MCF 10A (cell line): ENCODE data around the gene ARHGAP4. TPM values are rescaled to one million over a fixed set of nuclear protein-coding genes. Genes with fewer than 3 reads are reported as not detected.

ENCODE experiments used
- BruUV-seq: library from RNA; stranded (reverse); fragments of 400-500 nt; replicated peaks from 2 replicates; lab custom pipeline; 2021; lab: Mats Ljungman, UMichigan
- CTCF ChIA-PET: fragments of 300-600 bp; sonication (Branson Sonifier 250); formaldehyde crosslinking; extraction: SDS; loops from one replicate; lab custom pipeline; 2021; ENCODE audit warnings: antibody characterized with exemption, inconsistent platforms; lab: Yijun Ruan, JAX
- POLR2A ChIA-PET: fragments of 300-600, 350-650 bp; sonication (Branson Sonifier 250); formaldehyde crosslinking; extraction: SDS; loops from one replicate; lab custom pipeline; 2020; ENCODE audit warnings: antibody characterized with exemption, inconsistent platforms; lab: Yijun Ruan, JAX
- DNase-seq: peaks from one replicate; pipeline ENCODE4 v3.0.0-alpha.2; 2018; ENCODE audit not compliant: unreplicated experiment
- H3K27ac Mint-ChIP-seq: one replicate; pipeline ENCODE4 v1.8.0; 2022; ENCODE audit warnings: mild to moderate bottlenecking, low read depth, mixed read lengths; ENCODE audit not compliant: unreplicated experiment
- H3K27me3 Mint-ChIP-seq: one replicate; pipeline ENCODE4 v1.8.0; 2022; ENCODE audit warnings: mixed read lengths; ENCODE audit not compliant: insufficient read depth, unreplicated experiment
- H3K36me3 Mint-ChIP-seq: one replicate; pipeline ENCODE4 v1.8.0; 2022; ENCODE audit warnings: mild to moderate bottlenecking, moderate library complexity, mixed read lengths; ENCODE audit not compliant: insufficient read depth, unreplicated experiment
- H3K4me1 Mint-ChIP-seq: one replicate; pipeline ENCODE4 v1.8.0; 2022; ENCODE audit warnings: mixed read lengths; ENCODE audit not compliant: insufficient read depth, unreplicated experiment
- H3K4me3 Mint-ChIP-seq: one replicate; pipeline ENCODE4 v1.8.0; 2022; ENCODE audit warnings: mild to moderate bottlenecking, moderate library complexity, mixed read lengths; ENCODE audit not compliant: unreplicated experiment
- H3K9me3 Mint-ChIP-seq: one replicate; pipeline ENCODE4 v1.8.0; 2022; ENCODE audit warnings: mixed read lengths; ENCODE audit not compliant: unreplicated experiment
- intact Hi-C: fragments of 100-400 bp; cut with micrococcal nuclease; formaldehyde crosslinking; loops from 2 replicates; pipeline ENCODE4 v1.14.1; 2022
- total RNA-seq: library from RNA; stranded (reverse); gene quantifications from 2 replicates; pipeline ENCODE4 v1.2.3, GENCODE V29; 2022
- TF ChIP-seq, protein P1 (sequence below): fragments of 200-600 bp; IDR thresholded peaks from one replicate; pipeline ENCODE4 v1.8.0; 2022; ENCODE audit warnings: antibody characterized with exemption, mild to moderate bottlenecking; ENCODE audit not compliant: unreplicated experiment

ARHGAP4 gene
- total RNA-seq, 1 experiment from 2014 or later = 2.3 TPM

DNA sequence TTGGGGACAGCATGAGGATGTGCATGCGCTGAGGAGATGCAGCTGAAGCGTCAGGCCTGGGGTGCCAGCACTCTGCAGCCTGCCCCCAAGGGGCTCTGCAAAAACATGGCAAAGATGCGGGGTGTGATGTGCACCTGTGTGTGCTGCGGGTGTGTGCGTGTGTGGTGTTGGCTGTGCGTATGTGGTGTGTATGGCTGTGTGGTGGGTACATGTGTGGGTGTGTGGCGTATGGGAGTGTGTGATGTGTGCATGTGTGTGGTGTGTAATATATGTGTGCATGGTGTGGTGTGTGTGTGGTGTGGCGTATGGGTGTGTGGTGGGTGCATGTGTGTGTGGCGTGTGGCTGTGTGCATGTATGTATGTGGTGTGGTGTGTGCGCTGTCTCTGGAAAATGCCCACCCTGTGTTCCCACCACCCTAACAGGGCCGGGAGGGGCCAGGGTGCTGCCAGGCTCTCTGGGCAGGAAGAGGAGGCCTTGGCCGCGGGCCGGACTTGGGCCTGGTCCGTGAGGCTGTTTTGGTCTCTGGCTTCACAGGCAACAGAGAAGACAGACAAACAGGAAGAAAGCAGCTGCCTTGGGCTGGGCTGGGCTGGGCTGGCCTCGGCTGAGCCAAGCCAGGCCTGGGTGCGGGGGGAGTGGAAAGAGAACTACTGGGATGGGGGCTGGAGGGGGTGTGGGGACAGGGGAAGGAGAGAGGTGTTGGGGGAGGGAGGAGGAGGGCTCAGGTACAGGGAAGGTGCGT lies 22.7 kb downstream of the ARHGAP4 start:
- POLR2A ChIA-PET = no interaction called here
- intact Hi-C loops = no loop called here
- Mint-ChIP-seq H3K4me1 (peaks cover 12% of the 10 kb centered on the region), H3K27ac (no peak overlapping the region), H3K9me3 (no peaks in the 10 kb centered on the region), H3K36me3 (no peaks in the 10 kb centered on the region), H3K4me3 (no peak overlapping the region), H3K27me3 (peaks cover 49% of the 10 kb centered on the region)
- BruUV-seq = no TSS peak
- no peak for DNase-seq
- TF ChIP-seq, protein P1, sequence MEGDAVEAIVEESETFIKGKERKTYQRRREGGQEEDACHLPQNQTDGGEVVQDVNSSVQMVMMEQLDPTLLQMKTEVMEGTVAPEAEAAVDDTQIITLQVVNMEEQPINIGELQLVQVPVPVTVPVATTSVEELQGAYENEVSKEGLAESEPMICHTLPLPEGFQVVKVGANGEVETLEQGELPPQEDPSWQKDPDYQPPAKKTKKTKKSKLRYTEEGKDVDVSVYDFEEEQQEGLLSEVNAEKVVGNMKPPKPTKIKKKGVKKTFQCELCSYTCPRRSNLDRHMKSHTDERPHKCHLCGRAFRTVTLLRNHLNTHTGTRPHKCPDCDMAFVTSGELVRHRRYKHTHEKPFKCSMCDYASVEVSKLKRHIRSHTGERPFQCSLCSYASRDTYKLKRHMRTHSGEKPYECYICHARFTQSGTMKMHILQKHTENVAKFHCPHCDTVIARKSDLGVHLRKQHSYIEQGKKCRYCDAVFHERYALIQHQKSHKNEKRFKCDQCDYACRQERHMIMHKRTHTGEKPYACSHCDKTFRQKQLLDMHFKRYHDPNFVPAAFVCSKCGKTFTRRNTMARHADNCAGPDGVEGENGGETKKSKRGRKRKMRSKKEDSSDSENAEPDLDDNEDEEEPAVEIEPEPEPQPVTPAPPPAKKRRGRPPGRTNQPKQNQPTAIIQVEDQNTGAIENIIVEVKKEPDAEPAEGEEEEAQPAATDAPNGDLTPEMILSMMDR = no peak
- CTCF ChIA-PET = no interaction called here

DNA sequence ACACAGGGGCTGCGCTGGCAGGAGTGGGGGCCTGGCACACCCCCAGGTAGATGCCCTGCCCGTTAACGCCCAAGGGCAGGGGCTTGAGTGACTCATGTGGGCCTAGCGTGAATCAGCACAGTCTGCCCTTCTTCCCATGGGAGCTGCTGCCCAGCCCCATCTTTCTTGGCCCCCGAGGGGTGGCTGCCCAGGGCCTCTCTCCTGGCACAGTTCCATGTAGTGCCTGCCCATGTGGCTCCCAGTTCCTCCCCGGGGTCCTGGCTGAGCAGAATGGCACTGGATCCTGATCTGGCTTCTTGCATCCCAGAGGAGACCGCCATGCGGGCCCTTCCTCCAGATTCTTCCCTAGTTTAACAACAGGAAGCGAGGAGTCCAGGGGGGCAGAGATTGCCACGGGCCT lies 23.7 kb downstream of the ARHGAP4 start:
- ChIA-PET POLR2A (no interaction called here), CTCF (interaction anchor here (0.7 kb wide), 1 partner anchor 29 kb away, joined by 3 read pairs; no protein-coding TSS in a partner anchor)
- BruUV-seq = no TSS peak
- H3K4me1 Mint-ChIP-seq = peaks cover 12% of the 10 kb centered on the region
- H3K27ac Mint-ChIP-seq = no peak overlapping the region
- peaks cover 58% of the 10 kb centered on the region for H3K27me3 Mint-ChIP-seq
- TF ChIP-seq, protein P1 = no peak
- H3K4me3 Mint-ChIP-seq = no peak overlapping the region
- intact Hi-C loops = no loop called here
- no peaks in the 10 kb centered on the region for H3K36me3 Mint-ChIP-seq
- no peaks in the 10 kb centered on the region for H3K9me3 Mint-ChIP-seq
- peak; percentile 41 for DNase-seq

DNA sequence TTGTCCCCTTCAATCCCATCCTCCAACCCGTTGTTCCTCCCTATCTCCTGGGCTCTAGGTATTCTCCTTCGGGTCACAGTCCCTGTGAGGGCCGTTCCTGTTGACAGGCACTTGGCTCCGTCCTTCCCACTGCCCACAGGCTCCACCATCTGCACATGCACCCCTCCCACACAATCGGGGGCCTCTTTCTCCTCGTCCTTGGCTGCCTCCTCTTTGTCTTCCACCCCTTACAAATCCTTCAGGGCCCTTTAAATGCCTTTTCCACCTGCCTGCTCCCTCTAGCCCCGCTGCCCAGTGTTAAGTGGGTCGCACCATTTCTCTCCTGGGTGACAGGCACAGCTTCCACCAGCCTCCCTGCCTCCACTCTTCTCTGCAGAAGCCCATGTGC lies 24.3 kb downstream of the ARHGAP4 start:
- TF ChIP-seq, protein P1 = no peak
- H3K4me3 Mint-ChIP-seq = peak overlapping the region; percentile 19
- H3K9me3 Mint-ChIP-seq = no peaks in the 10 kb centered on the region
- peaks cover 12% of the 10 kb centered on the region for H3K4me1 Mint-ChIP-seq
- H3K36me3 Mint-ChIP-seq = no peaks in the 10 kb centered on the region
- ChIA-PET POLR2A (no interaction called here), CTCF (no interaction called here)
- intact Hi-C loops = loop anchor here (1.0 kb wide), 1 partner anchor 46 kb away; no protein-coding TSS in a partner anchor
- DNase-seq = no peak
- H3K27ac Mint-ChIP-seq = no peak overlapping the region
- no TSS peak for BruUV-seq
- peaks cover 58% of the 10 kb centered on the region for H3K27me3 Mint-ChIP-seq

DNA sequence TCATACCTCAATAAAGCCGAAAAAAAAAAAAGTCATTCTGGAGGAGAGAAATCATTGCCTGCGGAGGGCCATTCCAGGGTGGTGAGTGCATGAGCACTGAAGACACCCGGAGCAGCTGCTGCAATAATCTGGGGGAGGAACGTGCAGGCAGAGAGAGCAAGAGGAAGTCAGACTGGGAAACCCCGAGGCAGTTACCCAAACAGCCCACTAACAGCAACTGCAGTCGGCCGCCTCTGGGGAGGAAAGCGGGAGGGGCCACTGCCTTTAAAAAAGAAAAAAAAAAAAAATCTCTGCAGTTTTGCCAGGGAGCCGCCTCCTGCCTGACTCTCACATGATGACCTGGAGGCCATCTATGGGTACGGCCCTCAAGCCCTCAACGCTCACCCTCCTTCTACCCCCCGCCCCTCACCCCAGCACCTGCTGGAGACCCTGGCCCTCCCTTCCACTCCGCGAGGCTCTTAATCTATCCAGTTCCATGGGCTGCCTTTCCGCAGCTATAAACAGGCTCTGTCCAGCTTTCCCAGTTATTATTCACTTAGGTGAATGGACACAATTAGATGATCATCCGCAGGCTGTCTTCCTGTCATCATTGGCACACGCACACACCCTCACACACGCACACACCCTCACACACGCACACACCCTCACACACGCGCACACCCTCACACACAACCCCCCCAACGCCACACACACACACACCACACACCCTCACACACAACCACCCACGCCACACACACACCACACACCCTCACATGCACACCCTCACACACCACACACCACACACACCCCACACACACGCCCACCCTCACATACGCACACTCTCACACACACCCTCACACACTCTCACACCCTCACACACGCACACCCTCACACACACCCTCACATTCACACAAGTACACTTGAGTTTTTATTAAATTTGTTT lies 25.0 kb downstream of the ARHGAP4 start:
- ChIA-PET CTCF (no interaction called here), POLR2A (interaction anchor here (0.6 to 1.0 kb wide), 4 partner anchors 24 to 107 kb away, joined by 3 to 4 read pairs (median 3); partner anchors contain the start of genes IDH3G and SSR4)
- TF ChIP-seq, protein P1 = no peak
- no TSS peak for BruUV-seq
- peak; percentile 76 for DNase-seq
- Mint-ChIP-seq H3K27me3 (peaks cover 58% of the 10 kb centered on the region), H3K9me3 (no peaks in the 10 kb centered on the region), H3K36me3 (no peaks in the 10 kb centered on the region), H3K4me3 (peak overlapping the region; percentile 35), H3K27ac (peak overlapping the region; percentile 12), H3K4me1 (peaks cover 12% of the 10 kb centered on the region)
- intact Hi-C loops = loop anchor here (1.0 kb wide), 1 partner anchor 46 kb away; no protein-coding TSS in a partner anchor
